COLO829 (cell line): ENCODE results near the gene VPS35L.

Source experiments
- DNase-seq: peaks from one replicate; pipeline ENCODE4 v3.0.0; 2012; ENCODE audit warnings: low spot score

Gene VPS35L

GRCh38 chr16:19696328-19696727 is 140.8 kb downstream of the VPS35L start:
- DNase-seq = peak; percentile 60

GRCh38 chr16:19696961-19697360 is 141.5 kb downstream of the VPS35L start:
- DNase-seq = no peak

DNA sequence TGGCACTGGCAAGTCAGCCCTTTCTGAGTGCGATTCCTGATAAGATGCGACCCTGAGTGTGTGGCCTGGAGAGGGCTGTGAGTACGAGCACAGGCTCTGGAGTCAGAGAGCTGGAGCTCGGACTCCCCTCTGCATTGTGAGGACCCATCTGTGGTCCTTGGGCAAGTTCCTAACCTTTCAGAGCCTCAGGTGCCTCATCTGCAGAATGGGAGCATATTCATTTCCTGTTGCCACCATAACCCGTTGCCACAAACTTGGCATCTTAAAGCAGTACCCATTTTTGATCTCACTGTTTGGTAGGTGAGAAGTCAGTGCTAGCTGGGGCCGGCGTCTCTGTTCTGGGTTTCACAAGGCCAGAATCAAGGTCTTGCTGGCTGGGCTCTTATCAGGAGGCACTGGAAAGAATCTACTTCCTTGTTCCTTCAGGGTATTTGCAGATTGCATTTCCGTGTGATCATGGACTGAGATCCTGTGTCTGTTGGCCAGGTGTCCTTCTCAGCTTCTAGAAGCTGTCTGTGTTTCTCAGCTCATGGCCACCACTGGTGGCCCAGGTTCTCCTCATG is 142.3 kb downstream of the VPS35L start:
- DNase-seq = no peak

GRCh38 chr16:19698480-19699465 is 143.3 kb downstream of the VPS35L start:
- DNase-seq = no peak

DNA sequence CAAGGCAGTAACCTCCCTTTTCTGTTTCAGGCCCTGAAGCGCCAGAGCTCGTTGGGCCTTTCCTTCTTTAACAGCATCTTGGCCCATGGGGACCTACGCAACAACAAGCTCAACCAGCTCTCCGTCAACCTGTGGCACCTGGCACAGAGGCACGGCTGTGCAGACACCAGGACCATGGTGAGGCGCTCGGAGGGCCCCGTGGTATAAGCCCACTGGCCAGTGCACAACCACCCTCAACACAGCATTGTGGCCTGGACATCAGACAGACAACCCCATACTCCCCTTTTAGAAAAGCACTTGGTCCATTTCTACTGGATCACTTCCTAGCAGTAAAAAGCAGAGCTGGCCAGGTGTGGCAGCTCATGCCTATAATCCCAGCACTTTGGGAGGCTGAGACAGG is 144.0 kb downstream of the VPS35L start:
- no peak for DNase-seq

DNA sequence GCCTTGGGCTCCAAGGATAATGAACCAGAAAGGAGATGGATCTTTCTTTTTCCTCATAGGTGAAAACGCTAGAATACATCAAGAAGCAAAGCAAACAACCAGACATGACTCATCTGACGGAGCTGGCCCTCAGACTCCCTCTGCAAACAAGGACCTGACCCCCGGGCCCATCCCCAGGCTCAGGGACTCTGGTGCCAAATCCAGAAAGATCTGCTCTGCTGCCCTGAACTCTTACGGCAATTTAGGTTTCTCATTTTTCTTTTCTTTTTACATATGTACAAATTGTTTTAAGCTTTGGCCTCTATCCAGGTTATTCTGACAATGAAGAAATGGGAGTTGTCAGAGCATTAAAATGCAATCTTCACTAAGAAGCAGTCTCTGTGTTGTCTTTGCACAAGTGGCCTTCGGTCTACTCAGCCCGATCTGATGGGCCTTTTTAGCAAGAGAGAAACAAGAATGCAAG is 144.8 kb downstream of the VPS35L start:
- peak; percentile 31 for DNase-seq

- DNase-seq = peak; percentile 28
Measured at GRCh38 chr16:19701091-19701490, 145.6 kb downstream of the VPS35L start.

GRCh38 chr16:19703172-19703889 is 147.8 kb downstream of the VPS35L start:
- DNase-seq = no peak

GRCh38 chr16:19704321-19705145 is 149.0 kb downstream of the VPS35L start:
- DNase-seq = peak; percentile 69

DNA sequence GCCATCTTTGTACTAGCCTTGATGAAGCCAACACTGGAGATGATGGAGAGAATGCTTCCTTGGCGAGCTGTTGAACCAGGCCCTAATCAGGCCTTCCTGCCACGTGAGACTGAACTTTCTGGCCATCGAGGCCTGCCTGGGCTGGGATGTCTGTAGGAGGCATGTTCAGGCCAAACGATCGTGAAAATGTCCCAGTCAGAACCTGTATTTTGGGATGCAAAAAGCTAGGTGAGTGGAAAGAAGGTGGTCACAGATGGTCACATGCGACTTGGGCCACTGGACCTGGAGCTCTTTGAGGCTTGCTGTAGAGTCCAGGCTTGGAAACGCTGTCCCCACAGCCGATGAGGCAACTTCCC is 149.6 kb downstream of the VPS35L start:
- DNase-seq = no peak

DNA sequence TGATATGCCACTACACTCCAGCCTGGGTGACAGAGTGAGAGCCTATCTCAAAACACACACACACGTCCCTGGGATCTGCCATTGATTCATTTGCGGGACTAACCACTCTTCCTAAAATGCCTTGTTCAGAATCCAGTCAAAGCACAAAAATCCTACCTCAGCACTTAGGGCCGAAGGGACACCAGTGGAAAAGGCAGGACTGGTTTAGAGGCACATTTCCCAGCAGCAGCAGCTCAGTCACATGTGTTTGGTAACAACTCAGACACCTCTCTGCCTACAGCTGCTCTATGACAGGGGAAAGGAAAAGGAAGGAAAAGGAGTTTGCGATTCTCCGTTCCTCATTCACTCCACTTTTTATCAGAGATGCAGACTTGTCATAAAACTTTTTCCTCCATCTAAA is 150.3 kb downstream of the VPS35L start:
- DNase-seq = no peak

DNA sequence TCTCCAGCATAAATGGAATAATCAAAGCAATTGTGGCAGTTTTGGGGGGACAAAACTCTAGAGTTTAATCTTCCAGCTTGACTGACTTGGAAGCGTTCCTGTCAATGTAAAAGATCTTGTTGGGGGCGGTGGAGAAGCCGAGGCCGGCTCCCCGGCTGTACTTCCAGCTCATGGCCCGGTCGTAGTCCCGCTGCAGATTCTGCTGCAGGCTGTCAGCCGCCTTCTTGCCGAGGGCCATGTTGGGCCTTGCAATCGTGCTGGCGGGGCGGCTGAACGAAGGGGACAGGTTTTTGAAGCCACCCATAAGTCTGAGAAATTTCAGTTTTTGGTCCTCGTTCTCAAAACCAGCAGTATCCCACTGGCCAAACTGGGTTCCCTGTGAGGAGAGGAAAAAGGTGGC is 151.3 kb downstream of the VPS35L start:
- DNase-seq = no peak

DNA sequence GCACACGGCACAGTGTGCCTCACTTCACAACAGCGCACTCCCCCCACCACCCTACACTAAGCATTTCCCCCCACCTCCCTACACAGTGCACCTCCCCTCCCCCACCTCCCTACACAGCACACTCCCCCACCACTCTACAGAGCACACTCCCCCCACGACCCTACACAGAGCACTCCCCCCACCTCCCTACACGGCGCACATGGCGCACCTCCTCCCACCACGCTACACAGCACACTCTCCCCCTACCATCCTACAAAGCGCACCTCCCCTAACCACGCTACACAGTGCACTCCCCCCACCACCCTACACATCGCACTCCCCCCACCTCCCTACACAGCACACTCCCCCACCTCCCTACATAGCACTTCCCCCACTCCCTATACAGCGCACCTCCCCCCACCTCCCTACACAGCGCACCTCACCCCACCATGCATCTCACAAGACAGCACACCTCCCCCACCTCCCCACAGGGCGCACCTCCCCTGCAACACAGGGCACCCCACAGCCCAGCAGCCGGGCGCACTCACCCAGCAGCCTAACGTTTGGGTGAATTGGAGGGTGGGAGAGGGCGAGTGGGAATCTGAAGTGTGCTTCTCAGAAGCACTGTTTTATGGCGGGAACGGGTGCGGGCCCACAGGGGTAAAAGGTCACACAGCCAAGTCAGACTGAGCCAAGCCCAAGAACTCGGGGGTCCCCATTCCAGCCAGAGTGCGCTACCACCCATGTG is 152.2 kb downstream of the VPS35L start:
- DNase-seq = no peak

- DNase-seq = no peak
Measured at GRCh38 chr16:19708296-19709205, 153.0 kb downstream of the VPS35L start.

- DNase-seq = no peak
Measured at GRCh38 chr16:19709381-19710136, 154.1 kb downstream of the VPS35L start.

DNA sequence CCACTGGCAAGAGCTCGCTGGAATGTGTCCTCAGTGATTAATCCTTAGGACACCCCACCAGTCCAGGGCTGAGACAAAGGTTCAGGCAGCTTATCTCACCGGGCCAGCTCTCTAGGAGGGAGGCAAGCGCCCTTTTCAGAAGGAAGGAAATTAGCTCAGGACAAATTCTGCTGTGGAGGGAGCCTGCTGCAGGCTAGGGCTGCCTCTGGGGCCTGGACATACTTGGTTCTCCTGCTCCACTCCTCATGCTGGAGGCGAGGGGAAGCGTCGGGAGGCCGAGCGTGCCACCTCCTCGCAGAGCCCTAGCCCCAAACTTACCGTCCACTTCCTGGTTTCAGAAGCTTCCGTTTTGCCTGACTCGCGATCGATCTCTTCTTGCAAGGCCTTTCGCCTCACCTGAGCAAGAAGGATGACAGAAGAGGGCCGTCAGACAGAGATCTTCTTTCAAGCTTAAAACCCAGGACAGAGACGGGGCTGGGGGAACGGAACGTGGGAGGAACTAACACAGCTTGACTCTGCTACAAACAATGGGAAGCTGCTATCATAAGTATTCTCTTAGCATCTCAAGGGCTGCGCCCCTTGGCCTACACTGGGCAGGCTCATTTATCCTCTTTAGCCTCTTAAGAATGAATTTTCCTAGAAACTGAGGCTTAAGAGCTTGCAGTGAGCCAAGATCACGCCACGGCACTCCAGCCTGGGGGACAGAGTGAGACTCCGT is 154.8 kb downstream of the VPS35L start:
- no peak for DNase-seq

- DNase-seq = no peak
Measured at GRCh38 chr16:19710991-19711545, 155.6 kb downstream of the VPS35L start.

- no peak for DNase-seq
Measured at GRCh38 chr16:19711643-19712042, 156.1 kb downstream of the VPS35L start.
